HEK293 (cell line): ENCODE data around the gene COL9A1.

Experiments used
- CTCF ChIA-PET: fragments of 350-600 bp; formaldehyde crosslinking; extraction: SDS; loops from one replicate; lab custom pipeline; 2021; ENCODE audit warnings: antibody characterized with exemption; lab: Yijun Ruan, JAX
- POLR2A ChIA-PET: fragments of 300-600 bp; formaldehyde crosslinking; extraction: SDS; loops from one replicate; lab custom pipeline; 2020; ENCODE audit warnings: antibody characterized with exemption, inconsistent platforms; lab: Yijun Ruan, JAX
- H3K27ac ChIP-seq: fragments of 200-500 bp; sonication (Bioruptor generic); 2 replicates; pipeline ENCODE4 v1.5.1; 2014; ENCODE audit warnings: low read depth, low read length, control low read depth, inconsistent platforms; ENCODE audit errors: extremely low read depth
- H3K36me3 ChIP-seq, 2 experiments: fragments of 200-500 bp in 1 of 2; sonication (Bioruptor generic) in 1 of 2; 1 replicate in 1 of 2; 2 replicates in 1 of 2; pipeline ENCODE4 v1.5.1; 2014 to 2017; ENCODE audit warnings: inconsistent platforms in 2 of 2, low read length in 2 of 2; ENCODE audit not compliant: control insufficient read depth in 2 of 2, insufficient read depth in 1 of 2
- H3K4me1 ChIP-seq: fragments of 200-500 bp; sonication (Bioruptor generic); 2 replicates; pipeline ENCODE4 v1.5.1; 2014; ENCODE audit warnings: mild to moderate bottlenecking, low read length, inconsistent platforms; ENCODE audit not compliant: control insufficient read depth, insufficient read depth
- H3K4me3 ChIP-seq: 2 replicates; pipeline ENCODE4 v1.5.1; 2011; ENCODE audit warnings: low read depth, mild to moderate bottlenecking, control low read depth, low read length, moderate library complexity
- H3K9me3 ChIP-seq: fragments of 200-500 bp; sonication (Bioruptor generic); 2 replicates; pipeline ENCODE4 v1.5.1; 2014; ENCODE audit warnings: low read depth, low read length, inconsistent platforms; ENCODE audit not compliant: control insufficient read depth, insufficient read depth
- HIC1 ChIP-seq: fragments of 450-650 bp; formaldehyde crosslinking; IDR thresholded peaks from 2 replicates; pipeline ENCODE4 v1.5.1; 2016; ENCODE audit warnings: missing biosample characterization, missing genetic modification characterization
- INSM2 ChIP-seq: fragments of 450-650 bp; formaldehyde crosslinking; IDR thresholded peaks from 2 replicates; pipeline ENCODE4 v1.5.1; 2016; ENCODE audit warnings: missing biosample characterization, missing genetic modification characterization
- PBX3 ChIP-seq: sonication (generic); formaldehyde crosslinking; IDR thresholded peaks from 2 replicates; pipeline ENCODE4 v1.8.1; 2022; ENCODE audit warnings: mild to moderate bottlenecking, moderate library complexity, missing genetic modification reagents
- PRDM4 ChIP-seq: fragments of 450-650 bp; formaldehyde crosslinking; IDR thresholded peaks from 2 replicates; pipeline ENCODE4 v1.5.1; 2017; ENCODE audit warnings: missing biosample characterization, missing genetic modification characterization
- SCRT1 ChIP-seq: fragments of 450-650 bp; formaldehyde crosslinking; IDR thresholded peaks from 2 replicates; pipeline ENCODE4 v1.5.1; 2016; ENCODE audit warnings: missing biosample characterization, missing genetic modification characterization, borderline replicate concordance
- ZBTB21 ChIP-seq: fragments of 450-650 bp; formaldehyde crosslinking; IDR thresholded peaks from 2 replicates; pipeline ENCODE4 v1.5.1; 2017; ENCODE audit warnings: missing biosample characterization, missing genetic modification characterization
- ZFP37 ChIP-seq: fragments of 450-650 bp; formaldehyde crosslinking; IDR thresholded peaks from 2 replicates; pipeline ENCODE4 v1.5.1; 2016; ENCODE audit warnings: missing biosample characterization, missing genetic modification characterization
- ZNF211 ChIP-seq: fragments of 450-650 bp; formaldehyde crosslinking; IDR thresholded peaks from 2 replicates; pipeline ENCODE4 v1.5.1; 2016; ENCODE audit warnings: low read depth, missing biosample characterization, missing genetic modification characterization
- ZNF280D ChIP-seq: fragments of 450-650 bp; formaldehyde crosslinking; IDR thresholded peaks from 2 replicates; pipeline ENCODE4 v1.5.1; 2016; ENCODE audit warnings: missing biosample characterization, missing genetic modification characterization
- ZNF311 ChIP-seq: fragments of 450-650 bp; formaldehyde crosslinking; IDR thresholded peaks from 2 replicates; pipeline ENCODE4 v1.5.1; 2017; ENCODE audit warnings: missing biosample characterization, missing genetic modification characterization, borderline replicate concordance
- ZNF518A ChIP-seq: fragments of 450-650 bp; formaldehyde crosslinking; conservative IDR thresholded peaks from 2 replicates; pipeline ENCODE4 v1.5.1; 2016; ENCODE audit warnings: low read depth, missing biosample characterization, missing genetic modification characterization
- ZNF555 ChIP-seq: fragments of 450-650 bp; formaldehyde crosslinking; conservative IDR thresholded peaks from 2 replicates; pipeline ENCODE4 v1.5.1; 2017; ENCODE audit warnings: missing biosample characterization, mild to moderate bottlenecking, missing genetic modification characterization, inconsistent platforms
- ZNF626 ChIP-seq: fragments of 450-650 bp; sonication (Bioruptor Pico); formaldehyde crosslinking; IDR thresholded peaks from 2 replicates; pipeline ENCODE4 v1.5.1; 2018; ENCODE audit warnings: missing biosample characterization, missing genetic modification characterization, inconsistent platforms
- ZNF639 ChIP-seq: fragments of 450-650 bp; formaldehyde crosslinking; IDR thresholded peaks from 2 replicates; pipeline ENCODE4 v1.5.1; 2016; ENCODE audit warnings: missing biosample characterization, missing genetic modification characterization
- ZNF747 ChIP-seq: fragments of 450-650 bp; formaldehyde crosslinking; IDR thresholded peaks from 2 replicates; pipeline ENCODE4 v1.5.1; 2016; ENCODE audit warnings: missing biosample characterization, missing genetic modification characterization
- ZNF791 ChIP-seq: fragments of 450-650 bp; formaldehyde crosslinking; IDR thresholded peaks from 2 replicates; pipeline ENCODE4 v1.5.1; 2016; ENCODE audit warnings: missing biosample characterization, missing genetic modification characterization
- ZSCAN23 ChIP-seq: fragments of 450-650 bp; formaldehyde crosslinking; IDR thresholded peaks from 2 replicates; pipeline ENCODE4 v1.5.1; 2016; ENCODE audit warnings: missing biosample characterization, missing genetic modification characterization

COL9A1 gene

GRCh38 chr6:70254784-70255183 is 48.1 kb downstream of the COL9A1 start:
- H3K27ac ChIP-seq, result no peak overlapping the region
- H3K4me1 ChIP-seq, result no peaks in the 10 kb centered on the region
- H3K9me3 ChIP-seq, result no peaks in the 10 kb centered on the region
- TF ChIP-seq SCRT1 (tag by site-specific recombination), result no peak
- TF ChIP-seq ZNF626 (tag by site-specific recombination), result no peak
- TF ChIP-seq ZFP37 (tag by site-specific recombination), result no peak
- TF ChIP-seq ZNF555, result no peak
- TF ChIP-seq PRDM4 (tag by site-specific recombination), result no peak
- TF ChIP-seq ZNF211, result no peak
- no peak for TF ChIP-seq ZNF747 (tag by site-specific recombination)
- TF ChIP-seq ZNF311 (tag by site-specific recombination), result no peak
- no peak for TF ChIP-seq HIC1 (tag by site-specific recombination)
- no peak for TF ChIP-seq ZNF791 (tag by site-specific recombination)
- POLR2A ChIA-PET, result no interaction called here
- H3K36me3 ChIP-seq, result no peaks in the 10 kb centered on the region
- CTCF ChIA-PET, result interaction anchor here (0.6 to 2.9 kb wide), 3 partner anchors 34 to 311 kb away, joined by 3 to 11 read pairs (median 3); no protein-coding TSS in a partner anchor
- H3K4me3 ChIP-seq, result no peak overlapping the region

GRCh38 chr6:70253923-70254322 is 49.0 kb downstream of the COL9A1 start:
- H3K27ac ChIP-seq, result no peak overlapping the region
- TF ChIP-seq PBX3 (CRISPR knock-in tag) (no peak), ZNF518A (no peak), ZSCAN23 (tag by site-specific recombination) (no peak), ZBTB21 (no peak), ZNF280D (no peak), INSM2 (tag by site-specific recombination) (no peak), ZNF639 (no peak)

More at GRCh38 chr6:70253923-70254322, 49.0 kb downstream of the COL9A1 start:
- POLR2A ChIA-PET, result no interaction called here
- H3K4me1 ChIP-seq, result no peaks in the 10 kb centered on the region
- CTCF ChIA-PET, result interaction anchor here (0.5 to 2.9 kb wide), 7 partner anchors 10 to 562 kb away, joined by 3 to 11 read pairs (median 4); no protein-coding TSS in a partner anchor
- H3K9me3 ChIP-seq, result no peaks in the 10 kb centered on the region
- H3K36me3 ChIP-seq, result no peaks in the 10 kb centered on the region
- H3K4me3 ChIP-seq, result no peak overlapping the region
